Liver (tissue), 9 donors: ENCODE measurements around the gene GARIN5B. TPM values are rescaled to one million over a fixed set of nuclear protein-coding genes. Genes with fewer than 3 reads are reported as not detected.

Experiments used
- DNase-seq: peaks from one replicate; pipeline ENCODE4 v3.0.0-alpha.2; 2017; ENCODE audit warnings: low spot score
- H3K27ac ChIP-seq, 2 donors: one replicate each; pipeline ENCODE4 v1.7.0; 2013; ENCODE audit warnings: inconsistent platforms in 2 of 2, low read length in 2 of 2, control low read depth in 1 of 2, low read depth in 1 of 2, mild to moderate bottlenecking in 1 of 2
- H3K27me3 ChIP-seq, 4 donors: one replicate each; pipeline versions ENCODE4 v1.6.1 to v1.7.0; 2013; ENCODE audit warnings: low read length in 3 of 4, inconsistent platforms in 1 of 4, mild to moderate bottlenecking in 1 of 4, moderate library complexity in 1 of 4; ENCODE audit not compliant: control insufficient read depth in 4 of 4, insufficient read depth in 4 of 4
- H3K36me3 ChIP-seq, 4 donors: one replicate each; pipeline versions ENCODE4 v1.6.1 to v1.7.0; 2013; ENCODE audit warnings: low read length in 3 of 4, mild to moderate bottlenecking in 3 of 4, low read depth in 1 of 4, moderate library complexity in 1 of 4; ENCODE audit not compliant: control insufficient read depth in 4 of 4, insufficient read depth in 3 of 4
- H3K4me1 ChIP-seq, 4 donors: one replicate each; pipeline versions ENCODE4 v1.6.1 to v1.7.0; 2013; ENCODE audit warnings: low read length in 3 of 4, mild to moderate bottlenecking in 3 of 4, moderate library complexity in 1 of 4; ENCODE audit not compliant: control insufficient read depth in 4 of 4, insufficient read depth in 4 of 4
- H3K4me3 ChIP-seq, 3 donors: one replicate each; pipeline versions ENCODE4 v1.6.1 to v1.7.0; 2013; ENCODE audit warnings: low read length in 3 of 3, control low read depth in 1 of 3, low read depth in 1 of 3, mild to moderate bottlenecking in 1 of 3
- H3K9ac ChIP-seq, 2 donors: one replicate each; pipeline ENCODE4 v1.7.0; 2013; ENCODE audit warnings: low read length in 2 of 2, mild to moderate bottlenecking in 2 of 2, moderate library complexity in 2 of 2, control low read depth in 1 of 2, low read depth in 1 of 2
- H3K9me3 ChIP-seq, 4 donors: one replicate each; pipeline versions ENCODE4 v1.6.1 to v1.7.0; 2013; ENCODE audit warnings: low read length in 3 of 4; ENCODE audit not compliant: control insufficient read depth in 4 of 4
- EGR1 ChIP-seq, 2 donors: IDR thresholded peaks; 2 replicates each; pipeline ENCODE4 v1.6.1; 2016 to 2018; ENCODE audit warnings: antibody characterized with exemption in 2 of 2, low read depth in 2 of 2
- FOXA1 ChIP-seq: IDR thresholded peaks from 2 replicates; pipeline ENCODE4 v1.6.1; 2016; ENCODE audit warnings: antibody characterized with exemption
- FOXA2 ChIP-seq: IDR thresholded peaks from 2 replicates; pipeline ENCODE4 v1.6.1; 2016; ENCODE audit warnings: antibody characterized with exemption
- GABPA ChIP-seq, 2 donors: IDR thresholded peaks in 1 of 2; conservative IDR thresholded peaks in 1 of 2; 2 replicates each; pipeline ENCODE4 v1.6.1; 2016; ENCODE audit warnings: antibody characterized with exemption in 2 of 2, mild to moderate bottlenecking in 1 of 2, moderate library complexity in 1 of 2
- HNF4A ChIP-seq, 2 donors: conservative IDR thresholded peaks; 2 replicates each; pipeline ENCODE4 v1.6.1; 2016; ENCODE audit warnings: antibody characterized with exemption in 2 of 2, mild to moderate bottlenecking in 2 of 2
- HNF4G ChIP-seq: IDR thresholded peaks from 2 replicates; pipeline ENCODE4 v1.6.1; 2016; ENCODE audit warnings: antibody characterized with exemption
- JUND ChIP-seq, 2 donors: IDR thresholded peaks; 2 replicates each; pipeline ENCODE4 v1.6.1; 2016; ENCODE audit warnings: antibody characterized with exemption in 2 of 2
- NR2F2 ChIP-seq: IDR thresholded peaks from 2 replicates; pipeline ENCODE4 v1.6.1; 2016; ENCODE audit warnings: antibody characterized with exemption
- RAD21 ChIP-seq, 2 donors: IDR thresholded peaks; 2 replicates each; pipeline ENCODE4 v1.6.1; 2016; ENCODE audit warnings: antibody characterized with exemption in 2 of 2, mild to moderate bottlenecking in 2 of 2
- RXRA ChIP-seq, 2 donors: IDR thresholded peaks; 2 replicates each; pipeline ENCODE4 v1.6.1; 2017 to 2018; ENCODE audit warnings: antibody characterized with exemption in 2 of 2, mild to moderate bottlenecking in 1 of 2
- SP1 ChIP-seq: IDR thresholded peaks from 2 replicates; pipeline ENCODE4 v1.6.1; 2018; ENCODE audit warnings: antibody characterized with exemption, mild to moderate bottlenecking
- TAF1 ChIP-seq: conservative IDR thresholded peaks from 2 replicates; pipeline ENCODE4 v1.6.1; 2016; ENCODE audit warnings: antibody characterized with exemption, mild to moderate bottlenecking
- YY1 ChIP-seq: IDR thresholded peaks from 2 replicates; pipeline ENCODE4 v1.6.1; 2016; ENCODE audit warnings: antibody characterized with exemption, mild to moderate bottlenecking
- ZBTB33 ChIP-seq: IDR thresholded peaks from 2 replicates; pipeline ENCODE4 v1.6.1; 2016; ENCODE audit warnings: antibody characterized with exemption
- WGBS: extraction: QIAGEN DNeasy Blood & Tissue Kit; methylation state at CpG from one replicate; pipeline ENCODE4 v1.1.7; 2013; 5-methylcytosine and 5-hydroxymethylcytosine counted together
- polyA plus RNA-seq, 2 donors: library from polyadenylated mRNA; stranded (reverse) in 1 of 2; unstranded in 1 of 2; fragments of 200-250 nt in 1 of 2; fragments of >200 nt in 1 of 2; fragmentation: Nextera tagmentation in 1 of 2; extraction: Ambion mirVana in 1 of 2; gene quantifications; one replicate each; pipeline versions ENCODE4 v1.2.1 to v1.2.3, GENCODE V29; 2013 to 2015
- total RNA-seq, 2 donors: library from RNA; depleted of rRNA; stranded (reverse); fragments of >200 nt; gene quantifications; one replicate each; pipeline ENCODE4 v1.2.3, GENCODE V29; 2014
- TF ChIP-seq, protein P1 (sequence below): IDR thresholded peaks from 2 replicates; pipeline ENCODE4 v1.6.1; 2016; ENCODE audit warnings: antibody characterized with exemption
- TF ChIP-seq, protein P2 (sequence below): IDR thresholded peaks from 2 replicates; pipeline ENCODE4 v1.6.1; 2016; ENCODE audit warnings: antibody characterized with exemption
- TF ChIP-seq, protein P3 (sequence below): IDR thresholded peaks from 2 replicates; pipeline ENCODE4 v1.6.1; 2016; ENCODE audit warnings: antibody characterized with exemption, mild to moderate bottlenecking
- TF ChIP-seq, protein P4 (sequence below): fragments of 150-350 bp; IDR thresholded peaks from 2 replicates; pipeline ENCODE4 v1.5.1; 2017; ENCODE audit warnings: improper control_type of control experiment, low read depth, low read length; ENCODE audit not compliant: missing input control
- donor health status: healthy.
- donor health status: healthy.
- donor health status: healthy.
- donor health status: healthy.
- donor health status: healthy.

The GARIN5B gene
- total and polyA plus RNA-seq, 4 donors = not detected

DNA sequence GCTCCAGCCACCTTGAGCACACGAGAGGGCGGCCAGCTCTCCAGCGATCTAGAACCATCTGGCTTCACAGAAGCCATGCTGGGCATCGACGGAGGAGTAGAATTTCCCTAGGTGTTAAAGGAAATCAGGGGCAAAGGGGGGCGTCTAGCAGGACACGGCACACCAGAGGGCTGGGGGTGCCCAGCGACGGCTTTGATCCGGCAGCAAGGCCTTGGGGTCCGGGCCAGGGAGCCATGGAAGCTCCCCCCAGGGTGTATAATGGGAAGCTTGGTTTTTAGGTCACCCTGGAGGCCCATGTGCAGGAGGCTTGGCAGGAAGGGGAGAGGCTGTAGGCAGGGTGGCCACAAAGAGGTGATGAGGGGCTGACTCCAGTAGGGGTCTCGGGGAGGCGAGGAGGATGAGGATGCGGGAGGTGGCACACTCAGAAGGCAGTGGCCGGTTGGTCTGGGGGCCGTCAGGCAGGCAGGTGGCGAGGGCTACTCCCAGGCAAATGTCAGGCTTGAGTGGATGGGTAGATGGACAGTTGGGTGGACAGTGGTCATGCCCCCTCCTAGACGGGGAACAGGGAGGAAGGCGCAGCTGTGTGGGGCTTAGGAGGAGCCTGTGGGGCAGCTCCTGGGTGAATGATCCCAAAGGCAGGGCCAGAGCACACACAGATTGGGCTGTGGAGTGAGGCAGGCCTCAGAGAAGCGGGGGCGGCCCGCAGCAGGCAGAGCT lies 17.8 kb downstream of the GARIN5B start:
- H3K4me3 ChIP-seq = no peak overlapping the region
- TF ChIP-seq NR2F2 (no peak), FOXA1 (no peak), HNF4G (no peak), ZBTB33 (no peak), YY1 (no peak), SP1 (no peak), JUND (IDR thresholded peaks at IDR 0.05) (no peak), RAD21 (IDR thresholded peaks at IDR 0.05) (no peak), EGR1 (IDR thresholded peaks at IDR 0.05; ENCODE audit: low read depth in 2 of 2) (no peak), FOXA2 (no peak), TAF1 (no peak), HNF4A (conservative IDR thresholded peaks at IDR 0.05) (no peak), GABPA (IDR thresholded peaks at IDR 0.05 in 1 of 2, conservative IDR thresholded peaks at IDR 0.05 in 1 of 2) (no peak), RXRA (IDR thresholded peaks at IDR 0.05) (no peak)
- TF ChIP-seq, protein P1, sequence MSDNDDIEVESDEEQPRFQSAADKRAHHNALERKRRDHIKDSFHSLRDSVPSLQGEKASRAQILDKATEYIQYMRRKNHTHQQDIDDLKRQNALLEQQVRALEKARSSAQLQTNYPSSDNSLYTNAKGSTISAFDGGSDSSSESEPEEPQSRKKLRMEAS = no peak
- TF ChIP-seq, protein P2, sequence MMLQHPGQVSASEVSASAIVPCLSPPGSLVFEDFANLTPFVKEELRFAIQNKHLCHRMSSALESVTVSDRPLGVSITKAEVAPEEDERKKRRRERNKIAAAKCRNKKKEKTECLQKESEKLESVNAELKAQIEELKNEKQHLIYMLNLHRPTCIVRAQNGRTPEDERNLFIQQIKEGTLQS = no peak
- TF ChIP-seq, protein P3, sequence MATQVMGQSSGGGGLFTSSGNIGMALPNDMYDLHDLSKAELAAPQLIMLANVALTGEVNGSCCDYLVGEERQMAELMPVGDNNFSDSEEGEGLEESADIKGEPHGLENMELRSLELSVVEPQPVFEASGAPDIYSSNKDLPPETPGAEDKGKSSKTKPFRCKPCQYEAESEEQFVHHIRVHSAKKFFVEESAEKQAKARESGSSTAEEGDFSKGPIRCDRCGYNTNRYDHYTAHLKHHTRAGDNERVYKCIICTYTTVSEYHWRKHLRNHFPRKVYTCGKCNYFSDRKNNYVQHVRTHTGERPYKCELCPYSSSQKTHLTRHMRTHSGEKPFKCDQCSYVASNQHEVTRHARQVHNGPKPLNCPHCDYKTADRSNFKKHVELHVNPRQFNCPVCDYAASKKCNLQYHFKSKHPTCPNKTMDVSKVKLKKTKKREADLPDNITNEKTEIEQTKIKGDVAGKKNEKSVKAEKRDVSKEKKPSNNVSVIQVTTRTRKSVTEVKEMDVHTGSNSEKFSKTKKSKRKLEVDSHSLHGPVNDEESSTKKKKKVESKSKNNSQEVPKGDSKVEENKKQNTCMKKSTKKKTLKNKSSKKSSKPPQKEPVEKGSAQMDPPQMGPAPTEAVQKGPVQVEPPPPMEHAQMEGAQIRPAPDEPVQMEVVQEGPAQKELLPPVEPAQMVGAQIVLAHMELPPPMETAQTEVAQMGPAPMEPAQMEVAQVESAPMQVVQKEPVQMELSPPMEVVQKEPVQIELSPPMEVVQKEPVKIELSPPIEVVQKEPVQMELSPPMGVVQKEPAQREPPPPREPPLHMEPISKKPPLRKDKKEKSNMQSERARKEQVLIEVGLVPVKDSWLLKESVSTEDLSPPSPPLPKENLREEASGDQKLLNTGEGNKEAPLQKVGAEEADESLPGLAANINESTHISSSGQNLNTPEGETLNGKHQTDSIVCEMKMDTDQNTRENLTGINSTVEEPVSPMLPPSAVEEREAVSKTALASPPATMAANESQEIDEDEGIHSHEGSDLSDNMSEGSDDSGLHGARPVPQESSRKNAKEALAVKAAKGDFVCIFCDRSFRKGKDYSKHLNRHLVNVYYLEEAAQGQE = no peak
- TF ChIP-seq, protein P4, sequence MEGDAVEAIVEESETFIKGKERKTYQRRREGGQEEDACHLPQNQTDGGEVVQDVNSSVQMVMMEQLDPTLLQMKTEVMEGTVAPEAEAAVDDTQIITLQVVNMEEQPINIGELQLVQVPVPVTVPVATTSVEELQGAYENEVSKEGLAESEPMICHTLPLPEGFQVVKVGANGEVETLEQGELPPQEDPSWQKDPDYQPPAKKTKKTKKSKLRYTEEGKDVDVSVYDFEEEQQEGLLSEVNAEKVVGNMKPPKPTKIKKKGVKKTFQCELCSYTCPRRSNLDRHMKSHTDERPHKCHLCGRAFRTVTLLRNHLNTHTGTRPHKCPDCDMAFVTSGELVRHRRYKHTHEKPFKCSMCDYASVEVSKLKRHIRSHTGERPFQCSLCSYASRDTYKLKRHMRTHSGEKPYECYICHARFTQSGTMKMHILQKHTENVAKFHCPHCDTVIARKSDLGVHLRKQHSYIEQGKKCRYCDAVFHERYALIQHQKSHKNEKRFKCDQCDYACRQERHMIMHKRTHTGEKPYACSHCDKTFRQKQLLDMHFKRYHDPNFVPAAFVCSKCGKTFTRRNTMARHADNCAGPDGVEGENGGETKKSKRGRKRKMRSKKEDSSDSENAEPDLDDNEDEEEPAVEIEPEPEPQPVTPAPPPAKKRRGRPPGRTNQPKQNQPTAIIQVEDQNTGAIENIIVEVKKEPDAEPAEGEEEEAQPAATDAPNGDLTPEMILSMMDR = no peak
- WGBS = 95% methylated on average over 22 of the region's 22 CpGs
- H3K36me3 ChIP-seq = peaks cover 0 to 10% (median 1%) of the 10 kb centered on the region in 4 donors
- H3K4me1 ChIP-seq = peaks cover 6 to 9% (median 7%) of the 10 kb centered on the region in 4 donors
- DNase-seq = no peak
- no peak overlapping the region for H3K27ac ChIP-seq
- no peaks in the 10 kb centered on the region for H3K9me3 ChIP-seq
- H3K9ac ChIP-seq = no peak overlapping the region
- no peaks in the 10 kb centered on the region for H3K27me3 ChIP-seq
